AG04449 (cell line): ENCODE measurements around the gene TRA2B.

ENCODE experiments used
- CTCF ChIA-PET: fragments of 350-600 bp; formaldehyde crosslinking; extraction: SDS; loops from one replicate; lab custom pipeline; 2021; ENCODE audit warnings: antibody characterized with exemption; lab: Yijun Ruan, JAX
- POLR2A ChIA-PET: fragments of 400-600, 350-600 bp; formaldehyde crosslinking; extraction: SDS; loops from one replicate; lab custom pipeline; 2020; ENCODE audit warnings: antibody characterized with exemption, inconsistent platforms; lab: Yijun Ruan, JAX
- DNase-seq: peaks from one replicate; pipeline ENCODE4 v3.0.0-alpha.2; 2010; ENCODE audit warnings: low read depth, low spot score
- H3K4me3 ChIP-seq: 2 replicates; pipeline ENCODE4 v1.5.1; 2011; ENCODE audit warnings: low read depth, mild to moderate bottlenecking, control low read depth, low read length
- CTCF ChIP-seq: IDR thresholded peaks from one replicate; pipeline ENCODE4 v1.5.1; 2011; ENCODE audit warnings: mild to moderate bottlenecking, moderate library complexity, low read length, control low read depth, inconsistent platforms; ENCODE audit not compliant: insufficient read depth; ENCODE audit errors: missing control alignments

The TRA2B gene

GRCh38 chr3:185948292-185948691 lies 10.5 kb upstream of the TRA2B start:
- DNase-seq = no peak
- no peak for TF ChIP-seq CTCF
- POLR2A ChIA-PET = no interaction called here

GRCh38 chr3:185943760-185944106 lies 5.9 kb upstream of the TRA2B start:
- POLR2A ChIA-PET = interaction anchor here (0.6 to 1.3 kb wide), 2 partner anchors 16 to 673 kb away, joined by 3 to 6 read pairs; no protein-coding TSS in a partner anchor
- no peak for TF ChIP-seq CTCF
- CTCF ChIA-PET = interaction anchor here (0.7 to 5.5 kb wide), 80 partner anchors 8 to 878 kb away, joined by 3 to 172 read pairs (median 4); no protein-coding TSS in a partner anchor
- no peak overlapping the region for H3K4me3 ChIP-seq
- no peak for DNase-seq

More at GRCh38 chr3:185948292-185948691, 10.5 kb upstream of the TRA2B start:
- no peak overlapping the region for H3K4me3 ChIP-seq
- CTCF ChIA-PET = no interaction called here

GRCh38 chr3:185942907-185943759 lies 5.3 kb upstream of the TRA2B start:
- DNase-seq = peak; percentile 23
- CTCF ChIA-PET = interaction anchor here (0.5 to 5.5 kb wide), 87 partner anchors 8 to 878 kb away, joined by 3 to 172 read pairs (median 4); no protein-coding TSS in a partner anchor
- POLR2A ChIA-PET = interaction anchor here (0.6 to 1.3 kb wide), 2 partner anchors 16 to 674 kb away, joined by 3 to 6 read pairs; no protein-coding TSS in a partner anchor
- no peak overlapping the region for H3K4me3 ChIP-seq
- peak; percentile 96 for TF ChIP-seq CTCF

GRCh38 chr3:185942396-185942795 lies 4.6 kb upstream of the TRA2B start:
- H3K4me3 ChIP-seq = no peak overlapping the region
- TF ChIP-seq CTCF = no peak
- POLR2A ChIA-PET = no interaction called here
- no peak for DNase-seq
- CTCF ChIA-PET = interaction anchor here (1.1 to 5.5 kb wide), 19 partner anchors 11 to 879 kb away, joined by 3 to 172 read pairs (median 18); no protein-coding TSS in a partner anchor

- CTCF ChIA-PET = no interaction called here
- POLR2A ChIA-PET = no interaction called here
- H3K4me3 ChIP-seq = no peak overlapping the region
- no peak for TF ChIP-seq CTCF
- no peak for DNase-seq
These were observed 3.1 kb upstream of the TRA2B start for GRCh38 chr3:185940951-185941350.

GRCh38 chr3:185939721-185940120 lies 1.9 kb upstream of the TRA2B start:
- no peak for DNase-seq
- ChIA-PET POLR2A (no interaction called here), CTCF (no interaction called here)
- no peak overlapping the region for H3K4me3 ChIP-seq
- TF ChIP-seq CTCF = no peak
